GM21381 (cell line): ENCODE measurements around the gene PRKACG.
"Not testable (repeated sequence)": the region's sequence is repeated elsewhere in the genome, so short reads cannot be mapped to it uniquely, and the experiment has no call there.

Experiments used
- ATAC-seq: cut with Tn5 transposase; IDR thresholded peaks from one replicate; pipeline ENCODE4 v1.9.1; 2021; ENCODE audit warnings: mild to moderate bottlenecking, moderate library complexity; ENCODE audit not compliant: unreplicated experiment

The PRKACG gene

GRCh38 chr9:69027355-69028097, 13.6 kb upstream of the PRKACG start:
- ATAC-seq: peak; percentile 57

GRCh38 chr9:69023650-69024049, 9.7 kb upstream of the PRKACG start:
- ATAC-seq: no peak

GRCh38 chr9:69020301-69021145, 6.6 kb upstream of the PRKACG start:
- ATAC-seq: no peak

DNA sequence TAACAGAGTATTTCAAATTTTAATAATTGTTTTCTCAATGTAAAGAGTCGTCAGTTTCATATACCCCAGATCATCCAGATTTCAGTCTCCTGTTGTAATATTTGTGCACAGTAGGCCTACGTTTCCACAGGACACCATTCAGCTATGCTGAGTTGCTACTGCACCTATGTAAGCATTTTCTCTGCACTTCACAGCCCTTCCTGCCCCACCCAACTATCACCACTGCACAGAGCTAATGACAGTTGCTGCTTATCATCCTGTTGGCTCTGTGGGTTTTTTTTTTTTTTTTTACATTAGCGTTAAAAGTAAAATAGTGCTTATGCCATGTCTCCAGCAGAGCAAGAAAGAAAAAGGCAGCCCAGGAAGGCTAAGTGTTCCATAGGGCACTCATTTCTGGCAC, 5.9 kb upstream of the PRKACG start:
- ATAC-seq: no peak

DNA sequence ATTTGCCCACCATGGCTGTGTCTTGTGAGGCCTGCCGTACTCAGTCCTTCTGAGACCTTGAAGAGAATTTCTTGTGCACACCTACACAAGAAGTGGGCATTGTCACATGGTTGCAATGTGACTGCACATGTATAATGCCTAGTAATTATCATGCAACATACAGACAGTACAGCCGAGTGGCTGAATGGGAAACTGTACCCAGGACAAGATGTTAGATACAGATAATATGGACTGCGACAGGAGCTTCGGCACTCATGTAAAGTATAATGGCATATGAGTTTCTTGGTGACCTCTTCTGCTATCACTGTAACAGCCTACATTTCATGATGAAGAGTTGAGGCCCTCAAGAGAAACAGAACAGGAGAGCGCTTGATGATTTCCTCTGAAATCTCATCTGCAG, 4.8 kb upstream of the PRKACG start:
- ATAC-seq: no peak

DNA sequence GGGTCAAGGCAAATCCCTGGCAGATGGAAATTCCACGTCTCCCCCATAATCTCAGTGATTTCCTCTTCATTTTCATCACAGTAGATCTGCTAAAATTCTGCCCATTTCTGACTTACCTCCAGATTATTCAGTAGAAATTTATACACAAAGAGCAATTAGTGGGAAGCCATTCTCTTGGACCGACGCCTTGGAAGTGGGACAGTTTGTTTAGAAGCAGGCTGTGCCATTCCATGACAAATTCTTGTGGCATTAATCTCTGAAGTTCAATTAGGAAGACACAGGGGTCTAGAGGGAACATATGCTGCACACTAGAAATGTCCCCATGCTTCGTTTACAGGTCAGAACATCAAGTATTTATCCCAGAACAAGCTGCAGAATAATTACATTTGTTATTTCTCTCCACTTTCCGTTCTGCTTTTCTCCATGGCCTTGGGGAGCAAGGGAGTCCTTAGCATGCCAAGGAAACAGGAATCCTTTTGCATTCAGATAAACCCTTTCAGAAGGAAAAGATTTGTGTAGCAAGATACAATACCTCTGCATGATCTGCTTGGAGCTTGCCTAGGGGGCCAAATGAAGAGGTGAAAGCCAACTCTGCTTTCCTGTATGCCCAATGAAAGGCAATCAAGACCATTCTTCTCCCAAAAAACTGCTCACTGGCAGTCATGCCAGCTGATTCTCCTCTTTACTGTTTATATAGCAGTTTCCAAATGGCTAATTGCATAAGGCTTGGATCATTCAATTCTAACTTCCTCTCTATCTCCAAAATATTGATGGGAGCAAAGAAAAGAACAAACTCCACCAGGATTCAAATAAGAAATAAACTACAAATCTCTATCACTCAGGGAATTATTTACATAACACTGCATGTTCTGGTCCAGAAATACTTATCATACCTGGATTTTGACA, 2.5 kb upstream of the PRKACG start:
- no peak for ATAC-seq

GRCh38 chr9:69013382-69013727, 558 bp downstream of the PRKACG start:
- ATAC-seq: no peak

DNA sequence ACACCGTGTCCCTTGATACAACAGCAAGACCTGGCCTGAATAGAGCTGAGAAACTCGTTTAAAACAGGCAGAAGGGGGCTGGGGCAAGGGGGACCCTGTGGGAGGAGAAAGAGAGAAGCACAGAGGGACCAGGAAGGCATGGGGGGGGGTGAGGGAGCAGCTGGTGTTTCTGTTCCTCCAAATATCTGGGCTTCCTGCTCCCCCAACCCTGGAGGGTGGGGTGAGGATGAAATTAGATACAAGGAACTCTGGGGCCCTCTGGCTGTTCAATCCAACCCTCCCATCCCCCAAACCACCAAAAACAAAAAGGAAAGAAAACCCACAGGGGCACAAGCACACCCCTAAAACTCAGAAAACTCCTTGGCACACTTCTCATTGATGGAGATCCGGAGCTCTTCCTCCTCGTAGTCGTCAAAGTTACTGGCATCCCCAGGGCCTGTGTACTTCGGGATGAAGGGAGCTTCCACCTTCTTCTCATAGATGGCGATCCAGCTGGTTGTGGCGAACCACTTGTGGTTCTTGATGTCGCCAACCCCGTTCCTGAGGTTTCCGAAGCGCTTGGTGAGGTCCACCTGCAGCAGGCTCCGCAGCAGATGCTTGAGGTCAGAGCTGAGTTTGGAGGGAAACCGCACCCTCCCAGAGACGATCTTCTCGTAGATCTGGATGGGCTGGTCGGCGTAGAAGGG, 1.1 kb downstream of the PRKACG start:
- ATAC-seq: no peak

DNA sequence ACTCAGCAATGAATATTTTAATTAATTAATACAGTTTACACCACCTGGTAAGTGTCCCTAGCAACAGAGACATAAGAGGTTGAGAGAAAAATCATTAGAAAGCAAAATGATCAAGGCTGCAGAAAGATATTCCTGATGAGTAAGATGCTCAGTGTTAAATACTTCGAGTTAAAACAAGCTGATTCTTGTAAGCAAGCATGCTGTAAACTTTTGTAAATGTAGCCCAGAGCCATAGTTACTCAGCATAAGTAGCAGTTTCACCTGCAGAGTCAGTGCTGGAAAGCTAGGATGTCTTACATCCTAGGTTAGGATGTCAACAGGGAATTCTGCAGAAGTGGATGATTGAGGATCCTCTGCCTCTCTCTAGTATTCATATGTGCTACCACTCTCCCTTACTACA, 4.2 kb downstream of the PRKACG start:
- no peak for ATAC-seq

- ATAC-seq: no peak
These were observed 9.1 kb downstream of the PRKACG start for GRCh38 chr9:69004836-69005235.

DNA sequence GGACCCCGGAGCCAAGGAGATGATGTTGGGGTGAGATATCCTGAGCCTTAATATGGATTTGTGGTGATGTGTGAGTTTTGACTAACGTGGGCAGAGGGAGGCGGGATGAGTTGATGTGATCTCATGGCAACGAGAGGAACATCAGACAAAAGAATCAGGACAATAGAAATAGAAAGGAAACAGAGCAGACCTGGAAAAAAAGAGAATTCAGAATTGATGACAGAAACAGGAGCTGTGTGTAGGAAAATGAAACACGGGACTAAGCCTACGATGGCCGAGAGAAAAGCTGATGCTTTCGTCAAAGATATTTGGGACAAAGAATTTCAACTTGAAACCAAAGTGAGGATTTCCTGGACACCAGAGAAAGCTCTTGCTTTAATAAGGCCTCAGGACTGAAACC, 10.9 kb downstream of the PRKACG start:
- ATAC-seq: no peak

DNA sequence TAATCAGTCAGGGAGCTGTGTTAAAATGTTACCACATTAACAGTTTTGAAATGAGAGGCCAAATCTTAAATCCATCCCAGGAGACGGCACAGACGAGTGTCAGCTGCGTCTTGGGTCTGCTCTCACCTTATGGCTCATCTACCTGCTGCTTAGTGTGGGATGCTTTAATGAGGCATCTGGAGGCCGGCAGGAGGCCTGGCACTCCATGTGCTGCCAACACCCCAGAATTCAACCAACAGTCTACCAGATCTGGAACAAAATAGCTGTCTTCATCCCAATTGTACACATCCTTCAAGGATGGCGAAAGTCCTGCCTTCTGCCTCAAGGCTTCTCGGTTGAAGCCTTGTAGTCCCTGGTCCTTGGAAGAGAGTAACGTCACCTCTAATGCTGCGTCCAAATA, 12.0 kb downstream of the PRKACG start:
- no peak for ATAC-seq

DNA sequence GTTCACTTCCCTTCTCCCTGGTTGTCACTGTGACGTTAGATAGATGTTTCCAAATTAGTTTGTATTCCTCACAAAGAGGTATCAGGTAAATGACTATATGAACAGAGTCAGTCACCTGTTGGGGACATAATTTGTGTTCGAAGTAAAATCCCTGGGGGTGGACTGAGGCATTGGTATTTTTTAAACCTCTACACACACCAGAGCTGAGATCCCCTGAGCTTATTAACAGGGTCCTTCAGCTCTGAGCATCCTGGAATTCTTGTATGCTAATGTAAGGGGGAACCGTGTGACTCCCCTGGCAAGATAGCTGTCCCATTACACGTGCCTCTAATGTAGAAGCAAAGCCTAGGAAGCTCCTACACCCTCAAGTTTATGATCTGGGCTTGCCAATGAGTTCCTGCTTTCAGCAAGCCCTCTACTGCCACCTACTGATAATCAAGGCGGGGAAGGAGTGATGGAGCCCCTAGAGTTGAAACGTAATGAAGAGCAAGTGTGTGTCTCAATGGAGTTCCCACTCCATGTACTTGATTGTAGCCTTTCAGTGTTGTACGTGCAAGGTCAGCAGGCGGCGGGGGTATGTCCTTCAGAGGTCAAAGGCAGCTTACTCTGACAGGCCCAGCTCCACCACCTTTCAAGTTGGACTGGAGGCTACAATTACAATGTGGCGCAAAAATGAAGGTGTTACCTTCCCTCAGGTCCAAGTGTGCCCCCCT, 14.4 kb downstream of the PRKACG start:
- peak; percentile 59 for ATAC-seq

DNA sequence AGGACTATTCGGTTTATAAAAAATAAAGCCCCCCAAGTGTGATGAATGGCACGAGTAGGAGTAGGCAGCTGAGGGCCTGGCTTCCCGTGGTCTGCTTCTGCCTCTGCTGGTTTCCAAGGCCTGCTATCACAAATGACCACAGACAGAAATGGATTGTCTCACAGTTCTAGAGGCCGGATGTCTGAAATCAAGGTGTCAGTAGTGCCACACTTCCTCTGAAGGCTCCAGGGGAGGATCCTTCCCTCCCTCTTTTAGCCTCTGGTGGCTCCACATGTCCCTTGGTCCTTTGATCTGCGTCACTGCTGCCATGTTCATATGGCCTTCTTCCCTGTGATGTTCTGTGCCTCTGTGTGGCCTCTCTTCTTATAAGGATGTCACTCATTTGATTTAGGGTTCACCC, 15.1 kb downstream of the PRKACG start:
- ATAC-seq: peak; percentile 73

- no peak for ATAC-seq
These were observed 15.5 kb downstream of the PRKACG start for GRCh38 chr9:68998385-68998784.

- ATAC-seq: no peak
These were observed 16.2 kb downstream of the PRKACG start for GRCh38 chr9:68997666-68998065.

- no peak for ATAC-seq
These were observed 17.5 kb downstream of the PRKACG start for GRCh38 chr9:68996462-68996861.

DNA sequence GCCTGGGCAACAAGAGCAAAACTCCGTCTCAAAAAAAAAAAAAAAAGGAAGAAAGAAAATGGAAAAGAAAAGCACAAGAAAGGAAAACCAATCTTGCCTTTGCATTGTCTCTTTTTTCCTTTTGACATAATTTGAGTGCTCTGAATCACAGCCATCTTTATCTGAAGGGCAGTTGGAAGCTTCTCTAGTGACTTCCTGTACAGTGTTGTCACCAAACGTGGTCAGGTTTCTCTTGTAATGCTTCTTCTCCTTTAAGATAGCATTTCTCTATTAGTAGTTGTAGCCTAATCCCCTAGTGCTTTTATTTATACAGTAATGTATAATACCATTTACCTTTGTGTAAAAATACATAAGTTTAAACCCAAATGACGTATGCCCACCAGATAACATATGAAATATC, 18.1 kb downstream of the PRKACG start:
- no peak for ATAC-seq

DNA sequence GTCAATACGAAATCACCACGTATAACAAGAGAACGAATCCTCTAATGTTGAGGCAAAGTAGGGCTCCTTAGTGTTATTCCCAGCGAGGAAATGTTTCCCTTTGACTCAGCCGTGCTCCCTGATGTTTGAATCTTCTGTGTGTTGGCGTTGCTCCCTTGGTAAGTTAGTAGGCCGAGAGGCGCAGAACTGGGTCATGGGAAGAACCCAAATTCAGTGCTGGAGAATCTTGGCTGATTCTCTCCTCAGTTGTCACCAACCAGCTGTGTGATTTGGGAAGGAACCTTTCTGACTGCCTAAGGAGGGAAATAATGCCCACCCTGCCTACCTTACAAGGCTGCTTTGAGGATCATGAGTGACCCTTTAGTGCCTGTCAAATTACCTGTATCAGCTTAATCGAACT, 22.5 kb downstream of the PRKACG start:
- ATAC-seq: no peak

DNA sequence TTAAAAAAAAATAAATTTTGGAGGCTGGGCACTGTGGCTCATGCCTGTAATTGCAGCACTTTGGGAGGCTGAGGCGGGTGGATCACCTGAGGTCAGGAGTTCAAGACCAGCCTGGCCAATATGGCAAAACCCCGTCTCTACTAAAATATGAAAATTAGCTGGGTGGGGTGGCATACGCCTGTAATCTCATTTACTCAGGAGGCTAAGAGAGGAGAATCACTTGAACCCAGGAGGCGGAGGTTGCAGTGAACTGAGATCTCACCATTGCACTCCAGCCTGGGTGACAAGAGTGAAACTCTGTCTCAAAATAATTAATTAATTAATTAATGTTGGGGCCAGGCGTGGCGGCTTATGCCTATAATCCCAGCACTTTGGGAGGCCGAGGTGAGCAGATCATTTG, 27.0 kb downstream of the PRKACG start:
- ATAC-seq: not testable (repeated sequence)
